A673 (cell line): ENCODE results near the gene ELAVL3. TPM values are rescaled to one million over a fixed set of nuclear protein-coding genes. Genes with fewer than 3 reads are reported as not detected.

Experiments
- BruUV-seq: library from RNA; stranded (reverse); fragments of 400-500 nt; replicated peaks from 2 replicates; lab custom pipeline; 2021; lab: Mats Ljungman, UMichigan
- CTCF ChIA-PET: fragments of 300-600 bp; sonication (Branson Sonifier 250); formaldehyde crosslinking; loops from one replicate; lab custom pipeline; 2022; ENCODE audit warnings: antibody characterized with exemption; lab: Charles Lee
- POLR2A ChIA-PET: fragments of 300-600 bp; sonication (Branson Sonifier 250); formaldehyde crosslinking; loops from one replicate; lab custom pipeline; 2022; ENCODE audit warnings: antibody characterized with exemption; ENCODE audit not compliant: low non-redundant PET; lab: Charles Lee
- DNase-seq: peaks from one replicate; pipeline ENCODE4 v3.0.0-alpha.2; 2015; ENCODE audit warnings: low spot score
- H3K27ac ChIP-seq: fragments of 200-600 bp; sonication (generic); 2 replicates; pipeline ENCODE4 v1.5.1; 2016; ENCODE audit warnings: mixed run types, low read depth, mild to moderate bottlenecking, mixed read lengths, antibody characterized with exemption, low read length; ENCODE audit not compliant: poor library complexity, severe bottlenecking
- H3K27me3 ChIP-seq: fragments of 200-600 bp; sonication (generic); replicated peaks from 2 replicates; pipeline ENCODE4 v1.6.1; 2017; ENCODE audit warnings: mixed run types, low read depth, mild to moderate bottlenecking, mixed read lengths, antibody characterized with exemption, low read length; ENCODE audit not compliant: insufficient read depth, poor library complexity
- H3K36me3 ChIP-seq: fragments of 200-600 bp; sonication (generic); 2 replicates; pipeline ENCODE4 v1.6.1; 2016; ENCODE audit warnings: mixed run types, mild to moderate bottlenecking, mixed read lengths, antibody characterized with exemption, low read length; ENCODE audit not compliant: insufficient read depth, poor library complexity, severe bottlenecking
- H3K4me1 ChIP-seq: fragments of 200-600 bp; sonication (generic); 2 replicates; pipeline ENCODE4 v1.6.1; 2017; ENCODE audit warnings: mixed run types, mild to moderate bottlenecking, mixed read lengths, antibody characterized with exemption, low read length; ENCODE audit not compliant: insufficient read depth, poor library complexity, severe bottlenecking
- H3K4me3 ChIP-seq: fragments of 200-600 bp; sonication (generic); 2 replicates; pipeline ENCODE4 v1.5.1; 2016; ENCODE audit warnings: low read depth, mixed run types, mild to moderate bottlenecking, mixed read lengths, low read length; ENCODE audit not compliant: poor library complexity, severe bottlenecking
- H3K9me3 ChIP-seq: fragments of 200-600 bp; sonication (generic); 2 replicates; pipeline ENCODE4 v1.6.1; 2016; ENCODE audit warnings: mixed run types, low read depth, mild to moderate bottlenecking, mixed read lengths, antibody characterized with exemption, low read length; ENCODE audit not compliant: poor library complexity, severe bottlenecking
- CTCF ChIP-seq: fragments of 300-800, 200-600 bp; sonication (generic); conservative IDR thresholded peaks from 2 replicates; pipeline ENCODE4 v1.5.1; 2017; ENCODE audit warnings: low read depth, mild to moderate bottlenecking, antibody characterized with exemption, low read length, moderate library complexity, mixed read lengths
- EZH2 ChIP-seq: fragments of 200-600 bp; sonication (generic); IDR thresholded peaks from 2 replicates; pipeline ENCODE4 v1.6.1; 2017; ENCODE audit warnings: borderline replicate concordance, low read depth, mild to moderate bottlenecking, mixed read lengths, antibody characterized with exemption, low read length; ENCODE audit not compliant: poor library complexity, severe bottlenecking
- intact Hi-C: fragments of 100-400 bp; cut with micrococcal nuclease; formaldehyde crosslinking; loops from one replicate; pipeline ENCODE4 v1.10.0; 2022; ENCODE audit not compliant: unreplicated experiment
- total RNA-seq: library from RNA; stranded (reverse); gene quantifications from 2 replicates; pipeline ENCODE4 v1.2.3, GENCODE V29; 2021

Gene ELAVL3
- total RNA-seq, 1 experiment from 2014 or later: 5.3 TPM

DNA sequence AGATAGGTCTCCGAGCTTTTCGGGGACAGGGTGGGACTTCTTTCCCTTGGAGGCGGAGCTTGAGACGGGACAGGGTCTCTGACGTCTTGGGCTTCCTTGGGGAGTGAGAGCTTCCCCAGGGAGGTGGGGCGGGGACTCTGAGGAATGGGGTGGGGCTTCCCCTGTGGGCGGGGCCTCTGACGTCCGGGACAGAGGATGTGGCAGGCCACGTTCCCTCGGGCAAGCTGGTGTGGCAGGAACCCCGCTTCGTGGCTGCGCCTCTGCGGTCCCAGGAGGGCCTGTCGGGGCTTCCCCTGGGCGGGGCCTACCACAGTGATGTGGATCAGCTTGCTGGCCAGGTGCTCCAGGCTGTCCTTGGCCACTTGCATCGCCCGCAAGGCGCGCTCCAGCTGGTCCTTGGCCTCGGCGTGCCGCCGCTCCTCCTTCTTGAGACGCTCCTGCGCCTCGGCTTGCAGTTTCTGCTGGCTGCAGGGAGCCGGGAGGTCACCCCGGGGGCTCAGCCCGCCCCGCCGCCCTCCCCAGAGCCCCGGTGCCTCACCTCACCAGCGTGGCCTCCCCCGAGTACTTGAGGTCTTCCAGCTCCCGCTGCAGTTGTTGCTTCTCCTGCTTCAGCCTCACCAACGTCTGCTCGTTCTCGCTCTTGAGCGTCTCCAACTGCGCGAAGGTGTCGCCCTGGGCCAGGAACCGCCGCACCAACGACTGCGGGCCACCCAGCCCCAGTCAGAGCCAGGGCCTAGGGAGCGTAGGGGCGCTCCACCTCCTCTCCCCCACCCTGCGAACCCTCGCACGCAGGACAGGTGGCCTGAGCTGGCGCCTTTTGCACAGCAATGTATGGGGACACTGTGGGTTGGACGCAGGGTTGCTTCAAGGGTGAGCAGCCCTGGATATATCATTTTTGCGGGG, 58.4 kb downstream of the ELAVL3 start:
- peaks cover 40% of the 10 kb centered on the region for H3K27me3 ChIP-seq
- no peaks in the 10 kb centered on the region for H3K4me1 ChIP-seq
- intact Hi-C loops: no loop called here
- no peak overlapping the region for H3K27ac ChIP-seq
- H3K4me3 ChIP-seq: peak overlapping the region; percentile 4
- H3K36me3 ChIP-seq: no peaks in the 10 kb centered on the region
- DNase-seq: peak; percentile 63
- POLR2A ChIA-PET: interaction anchor here (0.6 kb wide), 1 partner anchor 15 kb away, joined by 6 read pairs; no protein-coding TSS in a partner anchor
- CTCF ChIA-PET: interaction anchor here (1.4 kb wide), 1 partner anchor 13 kb away, joined by 5 read pairs; the partner anchor contains the start of genes ODAD3 and PRKCSH
- no peaks in the 10 kb centered on the region for H3K9me3 ChIP-seq
- BruUV-seq: no TSS peak
- no peak for TF ChIP-seq EZH2
- TF ChIP-seq CTCF: no peak

DNA sequence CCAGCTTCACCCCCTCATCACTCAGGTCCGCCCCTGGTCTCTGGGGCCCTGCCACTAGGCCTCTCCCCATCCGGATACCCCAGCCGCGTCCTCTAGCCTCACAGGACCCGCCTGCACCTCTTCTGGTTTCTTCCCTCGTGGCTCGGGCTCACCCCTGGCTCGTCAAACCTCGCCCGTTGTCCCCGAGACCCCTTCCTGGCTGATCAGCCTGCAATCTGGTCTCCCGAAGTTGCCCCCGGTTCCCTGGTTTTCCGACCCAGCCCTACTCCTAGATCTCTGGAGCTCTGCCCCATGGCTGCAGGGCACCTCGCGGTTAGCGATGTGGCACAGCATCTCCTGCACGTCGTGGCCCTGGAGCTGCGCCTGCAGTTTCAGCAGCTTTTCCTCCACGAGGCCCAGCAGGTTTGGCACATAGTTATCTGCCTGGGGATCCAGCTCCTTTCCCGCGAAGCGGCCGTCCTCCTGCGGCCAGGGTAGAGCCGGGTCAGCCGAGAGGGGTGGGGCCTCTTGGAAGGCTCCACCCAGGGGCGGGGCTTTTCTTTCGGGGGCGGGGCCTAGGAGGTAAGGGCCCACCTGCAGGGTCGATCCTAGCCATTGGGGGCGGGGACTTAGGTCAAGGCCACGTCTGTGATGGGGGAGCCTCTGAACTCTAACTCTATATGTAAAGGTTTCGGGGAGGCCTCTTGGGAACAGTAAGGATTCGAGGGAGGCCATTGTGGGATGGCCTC, 59.3 kb downstream of the ELAVL3 start:
- DNase-seq: no peak
- ChIA-PET CTCF (interaction anchor here (0.6 to 1.4 kb wide), 2 partner anchors 14 to 53 kb away, joined by 3 to 5 read pairs; partner anchors contain the start of genes ODAD3 and PRKCSH), POLR2A (interaction anchor here (0.6 kb wide), 1 partner anchor 14 kb away, joined by 6 read pairs; no protein-coding TSS in a partner anchor)
- Histone ChIP-seq H3K9me3 (no peaks in the 10 kb centered on the region), H3K4me1 (no peaks in the 10 kb centered on the region), H3K27me3 (peaks cover 40% of the 10 kb centered on the region), H3K36me3 (no peaks in the 10 kb centered on the region), H3K4me3 (peak overlapping the region; percentile 4), H3K27ac (no peak overlapping the region)
- no peak for TF ChIP-seq EZH2
- TF ChIP-seq CTCF: no peak
- intact Hi-C loops: no loop called here
- BruUV-seq: no TSS peak

DNA sequence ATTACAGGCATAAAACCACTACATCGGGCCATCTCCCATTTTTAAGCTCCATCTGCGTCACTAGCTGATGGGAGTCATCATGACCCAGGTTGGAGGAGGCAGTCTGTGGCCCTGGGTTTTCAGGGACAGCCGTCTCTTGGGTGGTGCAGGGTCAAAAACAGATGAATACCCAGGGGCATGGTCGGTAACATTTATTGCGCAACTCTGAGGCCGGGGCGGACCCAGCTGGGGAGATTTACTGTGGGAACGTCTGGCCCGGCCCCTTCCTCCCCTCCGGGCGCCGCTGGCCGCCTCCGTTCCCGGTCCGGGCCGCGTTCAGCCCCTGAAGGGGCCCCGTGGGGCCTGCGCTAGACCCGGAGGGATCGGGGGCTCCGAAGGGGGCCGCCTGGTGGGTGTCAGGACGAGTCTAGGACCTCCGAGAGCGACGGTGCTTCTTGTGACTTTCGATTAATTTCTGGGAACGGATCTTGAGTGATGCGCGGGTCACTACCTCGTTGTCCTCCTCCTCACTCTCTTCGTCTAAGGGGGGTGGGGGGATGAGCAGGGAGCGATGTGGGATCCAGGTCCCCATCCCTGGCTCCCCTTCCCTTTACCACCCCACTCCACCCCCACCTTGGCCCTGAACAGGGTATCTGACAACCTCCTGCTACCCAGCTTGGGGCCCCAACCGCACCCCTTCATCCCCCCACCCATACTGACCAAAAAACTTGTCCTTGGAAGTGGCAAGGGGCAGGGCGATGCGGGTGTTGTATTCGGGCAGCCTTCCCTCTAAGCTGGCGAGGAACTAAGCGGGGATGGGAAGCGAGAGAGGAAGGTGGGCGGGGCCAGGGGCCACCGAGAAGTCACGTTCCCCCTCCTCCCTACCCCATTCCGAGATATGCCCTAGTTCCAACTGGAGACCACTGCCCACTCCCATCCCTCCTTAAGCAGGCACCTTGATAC, 60.1 kb downstream of the ELAVL3 start:
- CTCF ChIA-PET: interaction anchor here (0.6 to 1.4 kb wide), 3 partner anchors 14 to 53 kb away, joined by 3 to 6 read pairs (median 5); partner anchors contain the start of genes ODAD3 and PRKCSH
- intact Hi-C loops: no loop called here
- Histone ChIP-seq H3K4me1 (no peaks in the 10 kb centered on the region), H3K27me3 (peaks cover 40% of the 10 kb centered on the region), H3K27ac (no peak overlapping the region), H3K36me3 (no peaks in the 10 kb centered on the region), H3K4me3 (no peak overlapping the region), H3K9me3 (no peaks in the 10 kb centered on the region)
- no peak for DNase-seq
- POLR2A ChIA-PET: no interaction called here
- no TSS peak for BruUV-seq
- TF ChIP-seq CTCF (no peak), EZH2 (peak; percentile 23)
